ENCODE measurements around the gene ZNF662.

The ZNF662 gene

DNA sequence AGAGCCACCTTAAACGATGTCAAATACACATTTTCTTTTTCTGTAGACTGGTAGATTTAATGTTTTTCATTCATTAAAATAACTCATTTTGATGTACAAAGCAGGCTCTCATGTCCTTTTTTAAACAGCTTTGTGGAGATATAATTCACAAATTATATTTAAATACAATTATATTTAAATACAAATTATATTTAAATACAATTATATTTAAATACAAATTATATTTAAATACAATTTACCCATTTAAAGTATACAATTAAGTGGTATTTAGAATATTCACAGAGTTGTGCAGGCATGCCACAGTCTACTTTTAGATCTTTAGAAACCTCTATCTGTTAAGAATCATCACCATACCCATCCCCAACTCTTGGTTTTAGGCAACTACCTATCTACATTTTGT lies 36.8 kb downstream of the ZNF662 start:
- DNase-seq = no peak

GRCh38 chr3:42946050-42946449 lies 40.1 kb downstream of the ZNF662 start:
- DNase-seq = no peak

DNA sequence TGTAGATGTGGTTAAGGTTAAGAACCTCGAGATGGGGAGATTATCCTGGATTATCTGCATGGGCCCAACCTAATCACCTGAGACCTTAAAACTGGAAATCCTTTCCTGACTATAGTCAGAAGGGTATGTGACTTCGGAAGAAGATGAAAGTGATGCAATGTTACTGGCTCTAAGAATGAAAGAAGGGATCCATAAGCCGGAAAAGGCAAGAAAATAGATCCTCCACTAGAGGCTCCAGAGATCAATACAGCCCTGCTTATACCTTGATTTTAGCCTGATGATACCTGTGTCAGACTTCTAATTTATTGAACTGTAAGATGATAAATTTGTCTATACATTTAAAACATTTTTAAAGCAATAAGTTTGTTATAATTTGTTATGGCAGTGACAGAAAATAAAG lies 51.6 kb downstream of the ZNF662 start:
- no peak for DNase-seq

GRCh38 chr3:42960282-42960681 lies 54.3 kb downstream of the ZNF662 start:
- no peak for DNase-seq

DNA sequence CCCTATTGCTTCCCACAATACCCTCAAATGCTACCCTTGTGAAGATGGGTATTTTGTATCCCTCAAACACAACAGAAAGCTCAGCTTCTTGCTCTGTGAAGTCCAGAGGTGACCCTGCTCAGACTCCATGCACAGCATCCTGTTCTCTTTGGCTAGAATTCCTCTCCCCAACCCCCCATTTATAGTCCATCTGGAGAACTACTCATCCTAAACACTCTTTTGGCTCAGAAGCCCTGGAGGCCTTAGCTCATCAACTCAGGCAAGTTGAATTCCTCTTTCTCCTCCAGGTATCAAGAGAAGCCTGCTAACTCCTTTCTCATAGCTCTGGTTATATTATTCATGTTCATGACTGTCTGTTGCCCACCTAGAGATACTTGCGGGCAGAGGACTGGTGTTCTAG lies 54.8 kb downstream of the ZNF662 start:
- DNase-seq = no peak

GRCh38 chr3:42961633-42962032 lies 55.7 kb downstream of the ZNF662 start:
- peak; percentile 64 for DNase-seq

GRCh38 chr3:42963269-42963668 lies 57.3 kb downstream of the ZNF662 start:
- no peak for DNase-seq

- DNase-seq = no peak
Measured at GRCh38 chr3:42964266-42964665, 58.3 kb downstream of the ZNF662 start.
